GM21526 (cell line): ENCODE measurements around the gene PIK3R1.

Experiments
- ATAC-seq: cut with Tn5 transposase; IDR thresholded peaks from one replicate; pipeline ENCODE4 v1.9.1; 2021; ENCODE audit warnings: moderate library complexity; ENCODE audit not compliant: unreplicated experiment, low FRiP score

Gene PIK3R1

DNA sequence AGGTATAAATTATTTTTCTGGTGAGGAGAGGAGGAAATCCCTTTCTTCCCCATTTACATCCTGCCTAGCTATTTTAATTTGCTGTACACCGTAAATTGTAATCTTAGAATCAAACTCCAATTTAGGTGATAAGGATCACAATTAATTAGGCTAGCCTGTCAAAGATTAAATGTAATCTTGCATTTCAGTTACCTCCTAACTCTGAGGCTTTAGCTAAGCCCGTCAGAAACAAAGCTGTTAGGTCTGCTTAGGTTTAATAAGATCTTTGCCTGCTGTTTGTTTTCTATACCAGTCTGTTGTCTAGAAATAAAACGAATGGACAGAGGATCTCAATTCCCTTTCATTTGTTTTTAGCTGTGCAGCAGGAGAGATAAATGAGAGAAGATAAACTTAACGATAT is 51.5 kb downstream of the PIK3R1 start:
- no peak for ATAC-seq

DNA sequence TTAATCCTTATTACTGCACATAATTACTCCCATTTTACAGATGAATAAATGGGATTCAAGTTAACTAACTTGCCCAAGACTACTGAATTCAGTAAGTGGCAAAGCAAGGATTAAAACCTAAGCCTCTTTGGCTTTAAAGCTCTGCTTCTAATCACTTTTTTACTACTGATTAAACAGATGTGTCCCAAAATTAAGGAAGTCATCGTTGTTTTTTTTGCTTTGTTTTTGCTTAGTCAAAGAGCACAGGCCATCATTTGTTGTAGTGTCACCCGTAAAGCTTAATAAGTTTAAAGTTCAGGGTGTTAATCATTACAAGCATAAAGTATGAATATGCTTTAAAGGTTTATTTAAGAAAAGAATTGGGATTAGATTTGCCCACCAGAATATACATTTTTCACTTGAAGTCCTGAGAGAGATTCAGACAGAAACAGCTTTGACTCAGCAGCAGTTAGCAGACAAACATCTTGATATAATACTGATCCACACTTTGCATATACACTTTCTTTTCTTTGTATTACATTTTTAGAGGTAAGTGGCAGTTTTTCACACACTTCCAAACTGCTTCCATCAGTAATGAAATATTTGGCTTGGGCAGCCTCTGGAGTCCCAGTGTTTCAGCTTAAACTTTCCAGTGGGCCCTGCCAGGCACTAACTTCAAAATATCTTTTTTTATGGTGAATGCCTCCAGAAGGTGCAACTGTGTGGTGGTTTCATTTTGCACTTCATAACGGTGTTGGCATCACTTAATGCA is 52.7 kb downstream of the PIK3R1 start:
- ATAC-seq: no peak

DNA sequence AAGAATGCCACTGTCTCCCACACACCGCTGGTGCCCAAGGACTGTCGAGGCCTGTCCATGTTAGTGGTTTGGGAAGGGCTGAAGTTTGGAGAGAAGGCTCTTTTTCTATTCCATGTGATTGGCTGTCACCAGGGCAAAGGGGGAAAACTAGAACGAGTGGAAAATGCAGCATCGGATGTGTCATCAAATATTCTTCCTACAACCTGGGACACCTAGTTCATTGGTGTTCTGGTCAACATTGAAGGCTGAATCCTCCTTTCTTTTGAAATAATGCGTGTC is 53.2 kb downstream of the PIK3R1 start:
- no peak for ATAC-seq

- ATAC-seq: no peak
Measured at GRCh38 chr5:68269820-68270219, 54.3 kb downstream of the PIK3R1 start.

- ATAC-seq: no peak
Measured at GRCh38 chr5:68270399-68270975, 54.9 kb downstream of the PIK3R1 start.

DNA sequence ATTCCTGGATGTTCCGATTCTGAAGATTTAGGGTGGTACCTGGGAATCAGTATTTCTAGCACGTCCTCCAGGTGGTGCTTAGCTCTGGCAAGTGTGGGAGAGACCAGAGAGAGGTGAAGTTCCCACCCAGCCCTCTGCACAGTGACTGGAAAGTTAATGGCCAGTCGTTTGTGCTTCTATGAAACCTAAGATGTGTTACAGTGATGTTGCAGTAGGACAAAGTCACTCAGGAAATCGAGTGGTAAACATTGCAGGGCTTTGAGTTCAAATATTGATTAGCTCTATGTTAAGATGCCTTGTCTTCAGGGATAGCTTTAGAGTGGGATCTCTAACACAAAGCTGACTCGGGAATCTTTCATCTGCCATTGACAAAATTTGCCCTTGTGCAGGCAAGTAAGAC is 55.6 kb downstream of the PIK3R1 start:
- ATAC-seq: no peak

GRCh38 chr5:68272289-68272688 is 56.7 kb downstream of the PIK3R1 start:
- no peak for ATAC-seq

- peak; percentile 67 for ATAC-seq
Measured at GRCh38 chr5:68273717-68274409, 58.3 kb downstream of the PIK3R1 start.

GRCh38 chr5:68274847-68275651 is 59.5 kb downstream of the PIK3R1 start:
- peak; percentile 50 for ATAC-seq

DNA sequence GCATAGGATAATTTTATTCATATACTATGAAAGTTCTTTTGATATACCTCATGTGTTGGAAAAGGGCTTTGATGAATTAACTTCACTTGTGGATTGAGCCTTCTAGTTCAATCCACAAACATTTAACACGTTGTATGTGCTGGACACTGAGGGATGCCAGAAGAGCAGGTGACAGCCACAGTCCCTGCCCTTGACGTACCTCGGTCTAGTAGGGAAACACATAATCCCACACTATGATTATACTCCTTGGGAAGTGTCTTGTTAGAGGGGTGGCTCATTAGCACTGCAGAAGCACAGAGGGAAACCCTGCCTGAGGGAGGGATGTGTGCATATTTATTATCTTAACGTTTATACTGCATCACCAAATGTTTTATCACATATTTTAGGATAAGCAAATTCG is 61.2 kb downstream of the PIK3R1 start:
- no peak for ATAC-seq

GRCh38 chr5:68277431-68277830 is 61.9 kb downstream of the PIK3R1 start:
- no peak for ATAC-seq

GRCh38 chr5:68279984-68280383 is 64.4 kb downstream of the PIK3R1 start:
- no peak for ATAC-seq

- ATAC-seq: no peak
Measured at GRCh38 chr5:68282001-68282400, 66.4 kb downstream of the PIK3R1 start.

- ATAC-seq: no peak
Measured at GRCh38 chr5:68283766-68284165, 68.2 kb downstream of the PIK3R1 start.

GRCh38 chr5:68285075-68285840 is 69.7 kb downstream of the PIK3R1 start:
- peak; percentile 25 for ATAC-seq

- ATAC-seq: no peak
Measured at GRCh38 chr5:68285851-68286611, 70.5 kb downstream of the PIK3R1 start.

DNA sequence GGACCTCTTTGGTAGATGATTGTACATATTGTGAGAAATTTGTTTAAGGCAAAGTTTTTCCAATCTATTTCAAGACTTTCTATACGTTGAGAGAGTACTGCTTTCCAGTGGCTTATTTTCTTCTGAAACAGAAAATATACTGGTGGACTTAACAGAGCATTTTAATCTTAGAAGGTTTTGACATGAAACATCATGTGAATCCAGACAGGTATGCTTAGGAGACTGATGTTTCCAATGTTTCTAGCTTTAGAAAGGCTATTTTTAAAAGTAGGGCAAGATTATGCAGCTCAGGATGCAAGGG is 71.0 kb downstream of the PIK3R1 start:
- ATAC-seq: no peak

GRCh38 chr5:68287631-68287975 is 72.0 kb downstream of the PIK3R1 start:
- ATAC-seq: no peak

DNA sequence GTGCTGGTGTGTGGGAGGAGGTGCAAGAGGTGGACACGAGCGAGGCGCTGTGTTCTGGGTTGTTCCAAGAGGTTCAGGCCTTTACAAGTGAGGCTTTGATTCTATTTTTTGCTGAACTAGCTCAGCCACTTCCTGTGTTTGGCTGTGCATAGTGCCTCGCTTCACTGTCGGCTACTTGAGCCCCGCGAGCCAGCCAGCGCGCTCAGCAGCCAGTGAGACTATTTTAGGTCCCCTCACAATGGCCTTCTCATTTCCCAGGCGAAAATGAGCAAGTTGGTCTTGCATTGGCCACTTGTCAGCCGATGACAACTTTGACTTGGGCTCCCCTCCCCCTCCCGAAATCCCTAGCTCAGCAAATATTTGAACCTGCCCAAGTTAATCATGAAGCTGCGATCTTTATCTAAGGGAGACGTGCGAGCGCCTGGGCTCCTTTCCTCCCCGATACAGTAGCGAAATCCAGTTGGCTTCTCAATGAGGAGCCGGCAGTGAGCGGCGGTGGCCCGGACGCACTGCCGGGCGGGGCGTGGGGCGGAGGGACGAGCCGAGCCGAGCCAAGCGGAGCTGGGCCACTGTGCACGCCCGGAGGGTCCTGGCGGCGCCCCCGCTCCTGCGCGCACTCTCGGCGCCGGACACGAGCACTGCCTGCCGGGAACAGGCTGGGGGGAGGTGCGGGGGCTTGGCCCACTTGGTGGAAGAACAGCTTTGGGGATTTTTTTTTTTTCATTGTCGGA is 72.6 kb downstream of the PIK3R1 start:
- ATAC-seq: peak; percentile 81
